ENCODE measurements around the gene MFSD1.

MFSD1 gene

DNA sequence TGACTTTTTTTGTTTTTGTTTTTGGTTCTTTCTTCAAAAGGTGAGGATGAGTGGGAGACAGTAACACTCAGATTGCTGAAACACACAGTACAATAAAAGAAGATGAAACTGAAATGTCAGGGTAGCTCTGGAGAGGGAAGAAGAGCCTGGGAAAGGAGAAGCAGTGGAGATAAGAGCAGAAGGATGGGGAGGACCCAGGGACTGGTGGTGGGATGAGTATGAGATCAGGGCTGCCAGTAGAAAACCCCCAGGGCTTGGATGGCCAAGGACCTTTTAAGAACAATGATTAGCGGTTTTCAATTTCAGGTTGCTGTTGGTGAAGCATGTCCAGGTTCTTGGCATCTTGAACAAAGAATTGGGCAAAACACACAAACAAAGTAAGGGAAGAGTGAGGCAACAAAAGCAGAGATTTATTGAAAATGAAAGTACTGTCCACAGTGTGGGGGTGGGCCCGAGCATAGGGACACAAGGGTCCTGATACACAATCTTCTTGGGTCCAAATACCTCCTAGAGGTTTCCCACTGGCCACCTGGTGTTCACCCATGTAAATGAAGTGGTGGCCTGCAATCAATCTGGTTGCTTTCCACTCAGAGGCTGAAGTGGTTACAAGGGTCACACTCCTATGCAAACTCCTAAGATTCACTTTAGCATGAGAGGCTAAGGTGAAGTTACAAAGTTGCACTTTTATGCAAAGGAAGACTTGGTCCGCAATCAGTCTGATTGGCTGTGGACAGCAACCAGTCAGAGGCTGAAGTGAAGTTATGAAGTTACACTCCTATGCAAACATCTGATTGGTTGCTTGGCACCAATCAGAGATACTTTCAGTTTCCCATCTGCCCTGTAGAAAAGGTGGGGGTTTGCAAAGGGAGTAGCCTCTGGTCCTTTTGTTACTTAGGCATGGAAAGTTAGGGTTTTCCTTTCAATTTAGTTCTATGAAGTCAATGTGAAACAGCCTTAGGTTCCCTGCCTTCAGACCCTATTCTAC, 26.1 kb upstream of the MFSD1 start:
- DNase-seq (ENCODE audit: low read depth in 2 of 2), result peak in 1 of 2 donors; percentile 18
- TF ChIP-seq CTCF (IDR thresholded peaks at IDR 0.05; ENCODE audit: low read depth, low read length), result no peak
- H3K4me3 ChIP-seq (replicated peaks in 1 of 2; ENCODE audit: low read depth in 2 of 2, low read length in 2 of 2), result no peak overlapping the region

DNA sequence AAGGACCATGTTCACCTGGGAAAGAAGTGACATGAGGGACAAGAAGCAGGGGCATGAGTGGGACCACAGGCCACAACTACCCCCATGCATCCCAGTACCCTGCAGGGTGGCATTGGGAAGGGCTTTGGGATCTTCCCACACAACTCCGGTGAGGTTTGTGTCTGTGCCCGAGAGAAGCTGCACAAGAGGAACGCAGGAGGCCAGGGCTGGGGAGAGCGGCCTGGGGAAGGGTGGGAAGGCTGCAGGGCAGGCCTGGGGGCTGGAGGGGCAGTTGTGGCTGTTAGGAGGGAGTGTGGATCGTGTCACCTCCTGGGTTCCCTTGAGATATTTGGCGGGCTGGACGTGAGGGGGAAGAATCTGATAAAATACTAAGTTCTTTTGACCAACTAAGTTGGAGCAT, 25.3 kb upstream of the MFSD1 start:
- no peak for TF ChIP-seq CTCF (IDR thresholded peaks at IDR 0.05; ENCODE audit: low read depth, low read length)
- no peak overlapping the region for H3K4me3 ChIP-seq (replicated peaks in 1 of 2; ENCODE audit: low read depth in 2 of 2, low read length in 2 of 2)
- no peak for DNase-seq (ENCODE audit: low read depth in 2 of 2)

DNA sequence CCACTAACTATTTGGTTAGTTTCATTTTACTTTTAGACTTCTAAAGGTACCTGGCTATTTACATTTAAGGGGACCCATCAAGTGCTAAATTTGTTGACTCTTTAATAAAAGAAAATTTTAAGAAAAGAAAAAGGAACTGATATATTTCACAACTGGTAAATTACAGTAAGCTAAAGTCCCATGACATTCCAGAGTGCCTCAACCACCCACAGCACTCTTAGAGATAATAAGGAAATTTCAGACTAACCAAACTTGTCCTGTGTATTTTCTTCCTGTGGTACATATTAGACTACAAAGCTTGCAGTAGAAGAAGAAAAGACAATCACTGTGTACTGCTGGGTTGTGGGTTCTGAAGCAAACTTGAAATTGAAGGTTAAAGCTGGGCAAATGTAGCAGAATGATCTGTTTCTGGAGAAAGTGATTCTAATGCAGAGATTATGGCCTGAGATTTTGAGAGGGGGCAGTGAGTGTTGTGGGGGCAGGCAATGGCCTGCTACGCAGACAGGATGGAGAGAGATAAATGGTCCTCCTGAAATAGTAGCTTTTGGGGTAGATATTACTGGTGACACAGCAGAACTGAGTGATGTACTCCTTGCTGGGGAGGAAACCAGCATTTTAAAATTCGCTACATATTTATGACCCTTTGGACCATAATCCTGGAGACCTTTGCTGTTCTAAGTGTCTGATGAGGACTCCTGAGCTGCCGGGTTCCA, 24.5 kb upstream of the MFSD1 start:
- TF ChIP-seq CTCF (IDR thresholded peaks at IDR 0.05; ENCODE audit: low read depth, low read length), result no peak
- DNase-seq (ENCODE audit: low read depth in 2 of 2), result peak in 1 of 2 donors; percentile 60
- no peak overlapping the region for H3K4me3 ChIP-seq (replicated peaks in 1 of 2; ENCODE audit: low read depth in 2 of 2, low read length in 2 of 2)

DNA sequence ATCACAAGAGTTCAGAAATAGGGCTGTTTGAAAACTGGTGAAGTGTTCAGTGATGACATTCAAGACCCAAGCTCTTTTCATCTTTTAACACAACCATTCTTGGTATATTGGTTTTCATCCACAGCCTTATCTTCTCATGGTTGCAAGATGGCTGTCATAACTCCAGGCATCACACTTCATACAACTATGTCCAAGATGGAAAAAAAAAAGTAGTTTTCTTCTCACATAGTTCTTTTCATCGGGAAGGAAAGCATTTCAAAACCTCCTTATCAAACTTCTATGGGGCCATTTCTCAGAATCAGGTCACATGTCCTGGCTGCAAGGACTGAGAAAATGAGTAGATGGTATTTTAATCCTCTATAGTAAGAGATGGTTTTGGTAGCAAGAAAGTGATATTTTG, 21.1 kb upstream of the MFSD1 start:
- DNase-seq (ENCODE audit: low read depth in 2 of 2), result peak in 1 of 2 donors; percentile 74
- TF ChIP-seq CTCF (IDR thresholded peaks at IDR 0.05; ENCODE audit: low read depth, low read length), result no peak
- no peak overlapping the region for H3K4me3 ChIP-seq (replicated peaks in 1 of 2; ENCODE audit: low read depth in 2 of 2, low read length in 2 of 2)

- H3K4me3 ChIP-seq (replicated peaks in 1 of 2; ENCODE audit: low read depth in 2 of 2, low read length in 2 of 2), result no peak overlapping the region
- no peak for DNase-seq (ENCODE audit: low read depth in 2 of 2)
- no peak for TF ChIP-seq CTCF (IDR thresholded peaks at IDR 0.05; ENCODE audit: low read depth, low read length)
Measured at GRCh38 chr3:158781191-158781590, 20.7 kb upstream of the MFSD1 start.

- no peak for DNase-seq (ENCODE audit: low read depth in 2 of 2)
- H3K4me3 ChIP-seq (replicated peaks in 1 of 2; ENCODE audit: low read depth in 2 of 2, low read length in 2 of 2), result no peak overlapping the region
- TF ChIP-seq CTCF (IDR thresholded peaks at IDR 0.05; ENCODE audit: low read depth, low read length), result no peak
Measured at GRCh38 chr3:158781849-158782248, 20.0 kb upstream of the MFSD1 start.
